Neural progenitor cell (in vitro differentiated cells): ENCODE data around the gene IL31RA. TPM values are rescaled to one million over a fixed set of nuclear protein-coding genes. Genes with fewer than 3 reads are reported as not detected.

Experiments
- DNase-seq: peaks from one replicate; pipeline ENCODE4 v3.0.0-alpha.2; 2016; ENCODE audit warnings: low spot score
- H2AFZ ChIP-seq: fragments of 200-600 bp; sonication (generic); replicated peaks from 2 replicates; pipeline ENCODE4 v1.6.1; 2016; ENCODE audit warnings: antibody characterized with exemption
- H3F3A ChIP-seq: fragments of 200-600 bp; sonication (generic); 2 replicates; pipeline ENCODE4 v1.6.1; 2016; ENCODE audit warnings: antibody characterized with exemption, low read depth
- H3K27ac ChIP-seq: fragments of 200-600 bp; sonication (generic); 2 replicates; pipeline ENCODE4 v1.5.1; 2016; ENCODE audit warnings: mild to moderate bottlenecking
- H3K27me3 ChIP-seq: fragments of 200-600 bp; sonication (generic); 2 replicates; pipeline ENCODE4 v1.6.1; 2016; ENCODE audit warnings: mild to moderate bottlenecking, moderate library complexity
- H3K36me3 ChIP-seq: fragments of 200-600 bp; sonication (generic); 2 replicates; pipeline ENCODE4 v1.5.1; 2016
- H3K4me1 ChIP-seq: fragments of 200-600 bp; sonication (generic); 2 replicates; pipeline ENCODE4 v1.6.1; 2016; ENCODE audit warnings: mixed run types
- H3K4me2 ChIP-seq: fragments of 200-600 bp; sonication (generic); 2 replicates; pipeline ENCODE4 v1.6.1; 2016
- H3K4me3 ChIP-seq: fragments of 200-600 bp; sonication (generic); 2 replicates; pipeline ENCODE4 v1.5.1; 2016
- H3K79me2 ChIP-seq: fragments of 200-600 bp; sonication (generic); 2 replicates; pipeline ENCODE4 v1.6.1; 2016; ENCODE audit warnings: low read depth
- H3K9ac ChIP-seq: fragments of 200-600 bp; sonication (generic); 2 replicates; pipeline ENCODE4 v1.6.1; 2016
- H3K9me3 ChIP-seq: fragments of 200-600 bp; sonication (generic); 2 replicates; pipeline ENCODE4 v1.5.1; 2016; ENCODE audit warnings: low read depth
- H4K20me1 ChIP-seq: fragments of 200-600 bp; sonication (generic); 2 replicates; pipeline ENCODE4 v1.6.1; 2016; ENCODE audit warnings: low read depth
- H3K27ac Mint-ChIP-seq: 3 replicates; pipeline ENCODE4 v1.8.0; 2021; ENCODE audit warnings: mixed read lengths
- H3K27me3 Mint-ChIP-seq: 2 replicates; pipeline ENCODE4 v1.8.0; 2022; ENCODE audit warnings: low read depth, mild to moderate bottlenecking, inconsistent platforms, moderate library complexity, mixed read lengths; ENCODE audit not compliant: insufficient read depth
- H3K36me3 Mint-ChIP-seq: 3 replicates; pipeline ENCODE4 v1.8.0; 2021; ENCODE audit warnings: mixed read lengths
- H3K4me1 Mint-ChIP-seq: 3 replicates; pipeline ENCODE4 v1.8.0; 2021; ENCODE audit warnings: mixed read lengths
- H3K4me3 Mint-ChIP-seq: 3 replicates; pipeline ENCODE4 v1.8.0; 2021; ENCODE audit warnings: mild to moderate bottlenecking, moderate library complexity, mixed read lengths
- H3K9me3 Mint-ChIP-seq: 3 replicates; pipeline ENCODE4 v1.8.0; 2020; ENCODE audit warnings: mixed read lengths
- EZH2 ChIP-seq: fragments of 200-600 bp; sonication (generic); IDR thresholded peaks from 2 replicates; pipeline ENCODE4 v1.6.1; 2017; ENCODE audit warnings: antibody characterized with exemption, mild to moderate bottlenecking, moderate library complexity
- EZH2phosphoT487 ChIP-seq: fragments of 200-600 bp; sonication (generic); IDR thresholded peaks from 2 replicates; pipeline ENCODE4 v1.6.1; 2017; ENCODE audit warnings: antibody characterized with exemption
- total RNA-seq: library from RNA; depleted of rRNA; stranded (reverse); fragments of >200 nt; gene quantifications from 2 replicates; pipeline ENCODE4 v1.2.3, GENCODE V29; 2015; ENCODE audit warnings: low replicate concordance
- TF ChIP-seq, protein P1 (sequence below): fragments of 200-600 bp; sonication (generic); IDR thresholded peaks from 2 replicates; pipeline ENCODE4 v1.5.1; 2017; ENCODE audit warnings: antibody characterized with exemption, mild to moderate bottlenecking

IL31RA gene
- total RNA-seq, 1 donor from 2014 or later, result not detected

DNA sequence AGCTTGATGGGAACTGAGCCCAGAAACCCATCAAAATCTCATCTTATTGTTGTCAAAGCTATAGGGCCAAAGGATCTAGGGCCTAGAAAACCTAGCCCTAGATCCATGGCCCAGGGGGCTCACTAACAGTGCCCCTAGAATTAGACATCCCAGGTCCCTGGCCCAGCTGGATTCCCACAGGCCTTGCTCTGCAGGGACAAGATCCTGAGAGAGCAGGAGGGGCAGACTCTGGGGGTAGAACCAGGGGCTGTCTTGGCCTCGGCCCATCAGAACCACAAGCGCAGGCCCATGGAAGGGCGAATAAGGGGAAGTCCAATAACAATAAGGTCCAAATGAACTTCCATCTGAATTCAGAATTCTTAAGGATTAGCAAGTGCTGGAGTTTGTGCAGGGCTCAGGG lies 74.0 kb downstream of the IL31RA start:
- H3K36me3 ChIP-seq, result no peaks in the 10 kb centered on the region
- no peak overlapping the region for H2AFZ ChIP-seq
- no peak overlapping the region for H3K9ac ChIP-seq
- no peak overlapping the region for H3K4me3 ChIP-seq
- H4K20me1 ChIP-seq, result no peaks in the 10 kb centered on the region
- no peak overlapping the region for H3K27ac ChIP-seq
- no peak overlapping the region for H3K4me2 ChIP-seq
- no peaks in the 10 kb centered on the region for H3K79me2 ChIP-seq
- no peaks in the 10 kb centered on the region for H3K36me3 Mint-ChIP-seq
- no peak overlapping the region for H3K27ac Mint-ChIP-seq
- H3K4me1 Mint-ChIP-seq, result peaks cover 9% of the 10 kb centered on the region
- no peaks in the 10 kb centered on the region for H3K9me3 ChIP-seq
- DNase-seq, result no peak
- no peak for TF ChIP-seq EZH2phosphoT487
- TF ChIP-seq, protein P1, sequence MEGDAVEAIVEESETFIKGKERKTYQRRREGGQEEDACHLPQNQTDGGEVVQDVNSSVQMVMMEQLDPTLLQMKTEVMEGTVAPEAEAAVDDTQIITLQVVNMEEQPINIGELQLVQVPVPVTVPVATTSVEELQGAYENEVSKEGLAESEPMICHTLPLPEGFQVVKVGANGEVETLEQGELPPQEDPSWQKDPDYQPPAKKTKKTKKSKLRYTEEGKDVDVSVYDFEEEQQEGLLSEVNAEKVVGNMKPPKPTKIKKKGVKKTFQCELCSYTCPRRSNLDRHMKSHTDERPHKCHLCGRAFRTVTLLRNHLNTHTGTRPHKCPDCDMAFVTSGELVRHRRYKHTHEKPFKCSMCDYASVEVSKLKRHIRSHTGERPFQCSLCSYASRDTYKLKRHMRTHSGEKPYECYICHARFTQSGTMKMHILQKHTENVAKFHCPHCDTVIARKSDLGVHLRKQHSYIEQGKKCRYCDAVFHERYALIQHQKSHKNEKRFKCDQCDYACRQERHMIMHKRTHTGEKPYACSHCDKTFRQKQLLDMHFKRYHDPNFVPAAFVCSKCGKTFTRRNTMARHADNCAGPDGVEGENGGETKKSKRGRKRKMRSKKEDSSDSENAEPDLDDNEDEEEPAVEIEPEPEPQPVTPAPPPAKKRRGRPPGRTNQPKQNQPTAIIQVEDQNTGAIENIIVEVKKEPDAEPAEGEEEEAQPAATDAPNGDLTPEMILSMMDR, result no peak
- no peak for TF ChIP-seq EZH2
- no peaks in the 10 kb centered on the region for H3K27me3 ChIP-seq
- H3K27me3 Mint-ChIP-seq, result peaks cover 4% of the 10 kb centered on the region
- H3K4me1 ChIP-seq, result no peaks in the 10 kb centered on the region
- no peaks in the 10 kb centered on the region for H3K9me3 Mint-ChIP-seq
- no peaks in the 10 kb centered on the region for H3F3A ChIP-seq
- no peak overlapping the region for H3K4me3 Mint-ChIP-seq

DNA sequence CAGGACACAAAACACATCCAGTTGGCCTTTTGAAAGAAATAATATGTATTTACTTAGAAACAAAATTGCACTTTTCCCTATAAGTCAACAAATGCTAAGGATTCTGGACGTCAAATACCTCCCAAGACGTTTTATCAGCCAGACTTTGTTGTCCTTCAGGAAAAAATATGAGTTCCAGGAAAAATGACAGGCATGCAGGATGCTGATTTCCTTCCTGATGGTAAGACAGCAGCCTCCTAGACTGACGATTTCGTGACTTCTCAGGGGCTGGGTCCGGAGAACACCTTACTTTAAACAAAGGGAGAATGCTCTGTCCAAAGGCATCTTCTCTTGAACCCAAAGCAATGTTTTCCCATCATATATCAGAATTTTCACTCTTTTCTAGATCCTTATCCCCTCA lies 74.6 kb downstream of the IL31RA start:
- no peaks in the 10 kb centered on the region for H3K4me1 ChIP-seq
- H3K4me2 ChIP-seq, result no peak overlapping the region
- no peak overlapping the region for H3K4me3 ChIP-seq
- no peaks in the 10 kb centered on the region for H4K20me1 ChIP-seq
- Mint-ChIP-seq H3K9me3 (no peaks in the 10 kb centered on the region), H3K4me1 (peaks cover 9% of the 10 kb centered on the region), H3K27ac (no peak overlapping the region), H3K4me3 (no peak overlapping the region), H3K27me3 (peaks cover 4% of the 10 kb centered on the region), H3K36me3 (no peaks in the 10 kb centered on the region)
- no peaks in the 10 kb centered on the region for H3K79me2 ChIP-seq
- H3K27ac ChIP-seq, result no peak overlapping the region
- DNase-seq, result no peak
- H3K27me3 ChIP-seq, result no peaks in the 10 kb centered on the region
- H3K36me3 ChIP-seq, result no peaks in the 10 kb centered on the region
- H3F3A ChIP-seq, result no peaks in the 10 kb centered on the region
- TF ChIP-seq EZH2 (no peak), EZH2phosphoT487 (no peak)
- TF ChIP-seq, protein P1, result no peak
- H3K9me3 ChIP-seq, result no peaks in the 10 kb centered on the region
- no peak overlapping the region for H2AFZ ChIP-seq
- no peak overlapping the region for H3K9ac ChIP-seq

DNA sequence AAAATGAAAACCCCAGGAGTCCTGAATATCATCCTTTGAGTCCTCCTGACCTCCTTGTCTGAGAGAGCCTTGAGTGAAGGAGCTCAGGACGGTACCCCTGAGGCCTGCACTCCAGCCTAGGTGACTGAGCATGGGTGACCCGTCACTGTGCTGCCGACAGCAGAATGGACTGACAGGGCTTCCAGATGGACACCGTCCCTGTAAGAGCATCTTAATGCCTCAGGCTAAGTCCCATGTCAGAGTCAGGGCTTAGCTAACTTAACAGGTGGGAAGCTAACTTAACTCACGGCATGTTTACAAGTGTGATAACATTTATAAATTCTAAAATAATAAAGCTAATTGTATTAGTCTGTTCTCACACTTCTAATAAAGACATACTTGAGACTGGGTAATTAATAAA lies 75.3 kb downstream of the IL31RA start:
- Histone ChIP-seq H3F3A (no peaks in the 10 kb centered on the region), H2AFZ (no peak overlapping the region), H3K27me3 (no peaks in the 10 kb centered on the region), H3K4me3 (no peak overlapping the region), H3K9me3 (no peaks in the 10 kb centered on the region), H3K36me3 (no peaks in the 10 kb centered on the region), H3K4me2 (no peak overlapping the region), H3K79me2 (no peaks in the 10 kb centered on the region), H3K27ac (no peak overlapping the region), H3K9ac (no peak overlapping the region), H4K20me1 (no peaks in the 10 kb centered on the region), H3K4me1 (no peaks in the 10 kb centered on the region)
- Mint-ChIP-seq H3K27ac (no peak overlapping the region), H3K4me1 (peaks cover 9% of the 10 kb centered on the region), H3K36me3 (no peaks in the 10 kb centered on the region), H3K9me3 (no peaks in the 10 kb centered on the region), H3K4me3 (no peak overlapping the region), H3K27me3 (peaks cover 4% of the 10 kb centered on the region)
- no peak for DNase-seq
- TF ChIP-seq EZH2phosphoT487 (no peak), EZH2 (no peak)
- TF ChIP-seq, protein P1, result no peak
